ENCODE results near the gene LAMP1. TPM values are rescaled to one million over a fixed set of nuclear protein-coding genes. Genes with fewer than 3 reads are reported as not detected.
"Not testable (repeated sequence)": the region's sequence is repeated elsewhere in the genome, so short reads cannot be mapped to it uniquely, and the experiment has no call there.

Gene LAMP1
- total and polyA plus RNA-seq, 5 experiments from 2014 or later = 22.7 to 109 (median 28.1) TPM

- Mint-ChIP-seq H3K9me3 (no peaks in the 10 kb centered on the region), H3K36me3 (peaks cover 0 to 2% (median 0%) of the 10 kb centered on the region in 3 donors), H3K27ac (no peak overlapping the region), H3K4me3 (peak overlapping the region; percentile 17 to 85 (median 54)), H3K4me1 (peaks cover 0 to 8% (median 5%) of the 10 kb centered on the region in 4 donors), H3K27me3 (peaks cover 7 to 33% (median 20%) of the 10 kb centered on the region in 5 donors)
- POLR2A ChIA-PET = no interaction called here
- DNase-seq (no peak), ATAC-seq (no peak)
Observed at GRCh38 chr13:113365583-113365970, 68.5 kb downstream of the LAMP1 start.

- Mint-ChIP-seq H3K27ac (no peak overlapping the region), H3K27me3 (peaks cover 7 to 29% (median 19%) of the 10 kb centered on the region in 5 donors), H3K4me3 (peak overlapping the region in 3 of 10 donors; percentile 38 to 54 (median 53)), H3K9me3 (no peaks in the 10 kb centered on the region), H3K36me3 (peaks cover 0 to 2% (median 0%) of the 10 kb centered on the region in 3 donors), H3K4me1 (peaks cover 0 to 8% (median 5%) of the 10 kb centered on the region in 4 donors)
- POLR2A ChIA-PET = interaction anchor here (0.6 kb wide), 1 partner anchor 103 kb away, joined by 3 read pairs; no protein-coding TSS in a partner anchor
- ATAC-seq = no peak
- DNase-seq = no peak
Observed at GRCh38 chr13:113365971-113366588, 69.0 kb downstream of the LAMP1 start.

GRCh38 chr13:113367020-113367560, 70.1 kb downstream of the LAMP1 start:
- no peaks in the 10 kb centered on the region for H3K9me3 Mint-ChIP-seq
- H3K27ac Mint-ChIP-seq = no peak overlapping the region
- ATAC-seq (no peak), DNase-seq (no peak)
- peaks cover 7 to 27% (median 15%) of the 10 kb centered on the region in 5 donors for H3K27me3 Mint-ChIP-seq
- peaks cover 0 to 2% (median 0%) of the 10 kb centered on the region in 3 donors for H3K36me3 Mint-ChIP-seq
- no peak overlapping the region for H3K4me3 Mint-ChIP-seq
- H3K4me1 Mint-ChIP-seq = peaks cover 0 to 8% (median 3%) of the 10 kb centered on the region in 4 donors
- POLR2A ChIA-PET = interaction anchor here (0.6 kb wide), 1 partner anchor 102 kb away, joined by 3 read pairs; no protein-coding TSS in a partner anchor

- peaks cover 0 to under 1% (median 0%) of the 10 kb centered on the region in 3 donors for H3K36me3 Mint-ChIP-seq
- H3K9me3 Mint-ChIP-seq = no peaks in the 10 kb centered on the region
- DNase-seq (no peak), ATAC-seq (no peak)
- H3K27me3 Mint-ChIP-seq = peaks cover 4 to 24% (median 8%) of the 10 kb centered on the region in 5 donors
- H3K4me1 Mint-ChIP-seq = peaks cover 0 to under 1% (median under 1%) of the 10 kb centered on the region in 4 donors
- no peak overlapping the region for H3K4me3 Mint-ChIP-seq
- no peak overlapping the region for H3K27ac Mint-ChIP-seq
- POLR2A ChIA-PET = no interaction called here
Observed at GRCh38 chr13:113367771-113368170, 70.7 kb downstream of the LAMP1 start.

- H3K36me3 Mint-ChIP-seq, ATAC-seq, H3K4me1 Mint-ChIP-seq, H3K27ac Mint-ChIP-seq, H3K9me3 Mint-ChIP-seq, POLR2A ChIA-PET, DNase-seq: not testable (repeated sequence)
- Mint-ChIP-seq H3K4me3 (peak overlapping the region in 1 of 10 donors; percentile 39), H3K27me3 (peaks cover 3 to 26% (median 7%) of the 10 kb centered on the region in 5 donors)
Observed at GRCh38 chr13:113368353-113368752, 71.3 kb downstream of the LAMP1 start.

- no peak overlapping the region for H3K4me3 Mint-ChIP-seq
- POLR2A ChIA-PET = no interaction called here
- no peaks in the 10 kb centered on the region for H3K9me3 Mint-ChIP-seq
- no peaks in the 10 kb centered on the region for H3K36me3 Mint-ChIP-seq
- DNase-seq (no peak), ATAC-seq (no peak)
- H3K4me1 Mint-ChIP-seq = no peaks in the 10 kb centered on the region
- peaks cover 3 to 33% (median 8%) of the 10 kb centered on the region in 5 donors for H3K27me3 Mint-ChIP-seq
- no peak overlapping the region for H3K27ac Mint-ChIP-seq
Observed at GRCh38 chr13:113369189-113369588, 72.2 kb downstream of the LAMP1 start.

GRCh38 chr13:113369881-113370280, 72.8 kb downstream of the LAMP1 start:
- Mint-ChIP-seq H3K4me1 (no peaks in the 10 kb centered on the region), H3K36me3 (no peaks in the 10 kb centered on the region), H3K27me3 (peaks cover 4 to 36% (median 14%) of the 10 kb centered on the region in 5 donors), H3K4me3 (no peak overlapping the region), H3K9me3 (no peaks in the 10 kb centered on the region), H3K27ac (no peak overlapping the region)
- no peak for DNase-seq
- POLR2A ChIA-PET = no interaction called here
- no peak for ATAC-seq

GRCh38 chr13:113371061-113371460, 74.0 kb downstream of the LAMP1 start:
- H3K27ac Mint-ChIP-seq = no peak overlapping the region
- H3K27me3 Mint-ChIP-seq = peaks cover 0 to 25% (median 9%) of the 10 kb centered on the region in 5 donors
- DNase-seq = no peak
- no peaks in the 10 kb centered on the region for H3K9me3 Mint-ChIP-seq
- ATAC-seq = no peak
- H3K4me3 Mint-ChIP-seq = no peak overlapping the region
- POLR2A ChIA-PET = no interaction called here
- no peaks in the 10 kb centered on the region for H3K36me3 Mint-ChIP-seq
- no peaks in the 10 kb centered on the region for H3K4me1 Mint-ChIP-seq

- H3K4me1 Mint-ChIP-seq, H3K9me3 Mint-ChIP-seq, H3K36me3 Mint-ChIP-seq, H3K27ac Mint-ChIP-seq, H3K4me3 Mint-ChIP-seq, ATAC-seq, DNase-seq, POLR2A ChIA-PET: not testable (repeated sequence)
- H3K27me3 Mint-ChIP-seq = peaks cover 0 to 22% (median 9%) of the 10 kb centered on the region in 5 donors
Observed at GRCh38 chr13:113371701-113372100, 74.7 kb downstream of the LAMP1 start.

Small RNAs within 50 kb of the gene (microRNA-seq; reads per million reads assigned to microRNA genes)
- not detected for gene MIR8075 (ENCODE audit: borderline microRNAs expressed)

Other genes with a start within 250 kb of the LAMP1 start
- under 1 TPM; 0.14 to 0.36 TPM for gene F7, start 191.4 kb upstream of the LAMP1 start, total RNA-seq
- gene F7, start 191.4 kb upstream of the LAMP1 start, polyA plus RNA-seq = under 1 TPM in 1 of 3 donors, not detected in 2; 0.16 TPM
- gene F10, start 174.4 kb upstream of the LAMP1 start, total RNA-seq = not detected
- gene F10, start 174.4 kb upstream of the LAMP1 start, polyA plus RNA-seq = not detected
- not detected for gene PROZ, start 138.6 kb upstream of the LAMP1 start, total RNA-seq
- not detected for gene PROZ, start 138.6 kb upstream of the LAMP1 start, polyA plus RNA-seq
- 10 to 100 TPM; 73.8 to 73.9 TPM for gene PCID2, start 88.6 kb upstream of the LAMP1 start, total RNA-seq
- 10 to 100 TPM; 64.6 to 68.6 (median 66.9) TPM for gene PCID2, start 88.6 kb upstream of the LAMP1 start, polyA plus RNA-seq
- gene CUL4A, start 87.6 kb upstream of the LAMP1 start, total RNA-seq = 10 to 100 TPM; 83.2 to 90.8 TPM
- 10 to 100 TPM; 36.1 to 49.2 (median 36.7) TPM for gene CUL4A, start 87.6 kb upstream of the LAMP1 start, polyA plus RNA-seq
- gene GRTP1, start 66.9 kb downstream of the LAMP1 start, total RNA-seq = not detected
- gene GRTP1, start 66.9 kb downstream of the LAMP1 start, polyA plus RNA-seq = not detected
- 1 to 10 TPM; 1.1 to 1.2 TPM for gene ADPRHL1, start 156.2 kb downstream of the LAMP1 start, total RNA-seq
- under 1 TPM in 2 of 3 donors, not detected in 1; 0.22 to 0.27 TPM for gene ADPRHL1, start 156.2 kb downstream of the LAMP1 start, polyA plus RNA-seq
- 10 to 100 TPM; 26.6 to 37.5 TPM for gene DCUN1D2, start 193.5 kb downstream of the LAMP1 start, total RNA-seq
- gene DCUN1D2, start 193.5 kb downstream of the LAMP1 start, polyA plus RNA-seq = 10 to 100 TPM in 1 of 3 donors, 1 to 10 TPM in 2; 4.8 to 11.4 (median 7.2) TPM